22Rv1 (cell line): ENCODE results near the gene ACSF3.

Source experiments
- CTCF ChIP-seq: fragments of 450-650 bp; IDR thresholded peaks from 2 replicates; pipeline ENCODE4 v1.5.1; 2017; ENCODE audit warnings: mild to moderate bottlenecking
- ZFX ChIP-seq: fragments of 450-650 bp; IDR thresholded peaks from 2 replicates; pipeline ENCODE4 v1.6.1; 2017; ENCODE audit warnings: antibody characterized with exemption, borderline replicate concordance

- TF ChIP-seq CTCF, result no peak
- no peak for TF ChIP-seq ZFX
These were observed 30.1 kb downstream of the ACSF3 start for GRCh38 chr16:89123831-89124100.
